DMS 273 treated with DMSO at 0.1 percent for 48 hours (cell line): Measurements from ENCODE around the gene SLC12A7.

Source experiments
- DNase-seq: peaks from one replicate; lab custom pipeline; 2025; lab: John Stamatoyannopoulos, UW

Gene SLC12A7

DNA sequence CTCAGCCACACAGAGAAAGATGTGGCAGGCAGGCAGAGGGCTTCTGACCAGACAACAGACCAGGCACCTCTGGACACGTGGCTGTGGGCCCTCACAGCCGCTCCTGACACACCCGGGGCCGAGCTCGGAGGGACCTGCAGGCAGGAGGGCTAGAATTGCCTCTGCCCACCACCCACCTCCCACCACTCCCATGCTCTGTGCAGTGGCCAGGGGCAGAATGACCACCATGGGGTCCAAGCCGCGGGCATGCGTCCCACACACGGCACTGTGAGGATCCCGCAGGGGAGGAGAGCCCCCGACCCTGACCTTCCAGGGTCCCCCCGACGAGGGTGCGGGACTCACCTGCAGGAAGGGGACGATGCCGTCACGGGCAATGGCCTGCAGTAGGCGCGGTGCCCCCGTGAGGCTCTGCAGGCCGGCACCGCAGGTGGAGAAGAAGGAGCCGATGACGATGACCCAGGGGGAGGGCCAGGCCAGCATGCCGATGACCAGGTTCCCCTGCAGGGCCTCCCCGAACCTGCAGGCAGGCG is 34.3 kb downstream of the SLC12A7 start:
- no peak for DNase-seq

DNA sequence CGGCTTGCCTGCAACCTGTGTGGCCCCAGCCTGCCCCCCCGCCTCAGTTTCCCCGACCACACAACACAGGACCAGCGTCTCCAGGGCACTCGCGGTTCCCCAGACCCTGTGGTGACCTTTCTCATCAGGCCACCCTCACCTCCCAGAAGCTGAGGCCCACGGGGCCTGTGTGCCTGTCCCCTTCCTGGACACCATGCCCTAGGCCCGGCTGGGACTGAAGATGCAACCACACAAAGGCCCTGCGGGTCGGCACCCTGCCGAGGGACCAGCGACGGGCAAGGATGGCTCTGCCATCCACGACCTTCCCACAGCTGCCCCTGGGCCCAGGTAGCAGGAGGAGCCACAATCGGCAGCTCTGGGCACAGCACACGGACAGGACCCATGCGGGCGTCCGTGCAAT is 34.8 kb downstream of the SLC12A7 start:
- DNase-seq: no peak

DNA sequence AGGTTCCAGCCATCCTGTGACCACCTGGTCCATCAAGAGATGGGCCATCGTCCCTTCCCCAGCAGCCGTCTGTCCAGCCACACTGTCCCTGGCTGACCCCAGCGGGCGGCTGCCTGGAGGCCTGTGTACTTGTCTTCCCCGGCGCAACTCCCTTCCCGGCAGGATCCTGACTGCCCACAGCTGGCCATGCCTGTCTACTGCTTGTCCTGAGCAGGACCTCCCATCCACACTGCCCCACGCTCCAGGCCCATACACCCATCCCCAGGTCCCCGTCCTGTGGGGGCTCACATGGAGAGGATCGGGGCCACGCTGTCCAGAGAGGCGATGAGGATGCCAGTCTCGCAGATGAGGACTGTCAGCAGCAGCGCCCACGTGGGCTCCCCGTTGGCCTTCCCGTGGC is 35.5 kb downstream of the SLC12A7 start:
- DNase-seq: no peak

DNA sequence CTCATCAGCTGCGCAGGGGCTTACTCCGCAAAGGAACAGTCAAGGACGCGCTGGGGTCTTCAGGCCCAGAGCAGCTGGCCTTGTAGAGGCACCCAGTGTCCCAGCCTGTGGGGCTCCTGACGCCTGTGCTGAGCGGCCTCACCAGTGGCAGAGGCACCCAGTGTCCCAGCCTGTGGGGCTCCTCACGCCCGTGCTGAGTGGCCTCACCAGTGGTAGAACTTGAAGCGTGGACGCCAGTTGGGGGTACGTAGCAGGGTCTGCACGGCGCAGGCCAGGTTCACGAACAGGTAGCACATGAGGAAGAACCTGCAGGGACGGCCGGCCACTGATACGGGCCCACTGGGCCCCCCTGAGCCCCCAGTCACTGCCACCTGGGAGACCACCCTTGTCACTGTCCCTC is 35.9 kb downstream of the SLC12A7 start:
- DNase-seq: no peak

DNA sequence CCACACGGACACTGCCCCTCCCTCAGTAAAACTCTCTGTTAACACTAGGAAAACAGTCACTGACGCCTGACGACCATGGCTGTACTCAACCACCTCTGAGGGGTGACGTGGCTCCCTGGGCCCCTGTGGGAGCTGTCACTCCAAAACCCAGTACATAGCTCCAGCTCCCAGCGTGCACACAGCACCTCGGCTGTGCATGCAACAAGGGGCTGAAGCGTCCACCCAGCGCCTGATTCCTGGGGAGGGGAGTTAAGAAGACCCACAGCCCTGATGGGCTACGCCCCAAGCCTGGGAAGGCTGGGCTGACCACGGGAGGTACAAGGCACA is 36.3 kb downstream of the SLC12A7 start:
- DNase-seq: no peak

DNA sequence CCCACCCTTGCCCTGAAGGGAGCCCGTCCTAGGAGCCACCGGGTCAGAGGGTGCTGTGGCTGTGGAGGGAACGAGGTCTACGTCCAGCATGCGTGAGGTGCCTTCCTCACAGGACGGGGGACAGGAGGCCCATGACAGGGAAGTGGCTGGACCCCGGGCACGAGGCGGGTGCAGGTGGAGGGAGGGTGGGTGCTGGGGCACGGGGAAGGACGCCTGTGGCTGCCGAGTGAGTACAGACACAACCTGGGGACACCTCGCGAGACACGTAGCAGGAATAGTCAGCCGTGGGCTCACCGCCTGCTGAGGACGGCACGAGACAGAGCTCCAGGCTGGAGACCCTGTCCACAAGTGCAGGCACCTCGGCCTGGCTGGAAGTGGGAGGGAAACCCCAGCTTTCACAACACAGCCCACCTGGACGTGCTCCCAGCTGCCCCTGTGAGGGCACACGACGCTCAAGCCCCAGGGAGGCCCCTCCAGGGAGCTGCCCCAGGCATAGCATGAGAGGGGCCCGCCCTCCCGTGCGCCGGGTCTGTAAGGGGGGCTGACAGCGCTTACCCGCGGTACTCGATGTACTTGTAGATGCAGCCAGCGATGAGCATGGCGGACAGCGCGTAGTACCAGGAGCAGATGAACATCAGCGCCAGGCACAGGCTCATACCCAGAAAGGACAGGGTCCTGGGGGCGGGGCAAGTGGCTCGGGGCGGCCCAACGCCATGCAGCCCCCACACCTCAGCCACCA is 36.9 kb downstream of the SLC12A7 start:
- no peak for DNase-seq

DNA sequence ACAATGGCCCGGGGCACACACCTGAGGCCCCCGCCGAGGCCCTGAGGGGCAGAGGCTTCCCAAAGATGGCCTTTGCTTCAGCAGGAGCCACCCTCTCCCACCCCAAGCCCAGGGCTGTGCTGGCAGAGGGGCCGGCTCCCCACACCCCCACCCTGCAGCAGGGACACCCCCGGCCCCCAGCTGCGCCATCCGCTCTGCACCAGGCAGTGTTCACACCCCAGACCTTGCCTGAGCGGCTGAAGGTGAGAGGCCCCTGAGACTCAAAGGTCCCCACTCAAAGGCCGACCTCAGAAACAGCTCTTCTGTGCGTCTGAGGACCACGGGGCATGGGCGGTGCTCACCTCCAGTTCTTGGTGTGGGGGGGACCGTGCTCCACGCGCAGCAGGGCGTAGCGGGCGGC is 37.6 kb downstream of the SLC12A7 start:
- no peak for DNase-seq

DNA sequence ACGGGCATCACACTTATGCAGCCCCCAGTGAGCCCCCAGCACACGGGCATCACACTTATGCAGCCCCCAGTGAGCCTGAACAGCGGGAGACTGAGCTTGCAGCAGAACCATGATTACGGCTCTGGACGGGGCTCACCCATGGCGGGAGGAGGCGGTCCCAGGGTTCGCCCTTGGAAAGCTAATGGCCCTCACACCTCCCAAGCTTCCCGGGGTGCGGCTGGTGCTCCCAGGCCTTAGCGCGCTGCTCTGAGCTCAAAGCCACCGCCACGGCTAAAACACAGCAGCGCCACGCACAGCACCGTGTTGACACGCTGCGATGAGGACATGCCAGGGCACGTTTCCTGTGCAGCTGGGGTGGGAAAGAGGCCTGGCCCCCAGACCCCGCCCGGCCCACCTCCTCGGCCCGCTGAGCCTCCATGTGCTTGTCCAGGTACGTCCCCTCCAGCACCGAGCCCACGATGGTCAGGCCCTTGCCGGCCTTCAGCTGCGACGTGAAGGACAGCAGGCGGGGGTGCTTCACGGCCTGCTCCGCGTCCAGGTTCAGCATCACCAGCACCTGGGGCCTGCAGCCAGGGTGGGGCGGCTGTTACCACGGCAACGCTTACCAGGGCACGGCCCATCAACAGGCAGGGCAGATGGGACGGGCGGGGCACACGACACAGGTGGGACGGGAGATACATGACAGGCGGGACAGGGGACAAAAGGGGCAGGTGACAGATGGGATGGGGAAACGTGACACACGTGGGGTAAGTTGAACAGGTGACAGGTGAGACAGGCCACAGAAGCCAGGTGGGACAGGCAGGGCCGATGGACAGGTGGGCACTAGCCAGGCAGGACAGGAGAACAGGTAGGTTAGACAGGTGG is 38.4 kb downstream of the SLC12A7 start:
- no peak for DNase-seq

DNA sequence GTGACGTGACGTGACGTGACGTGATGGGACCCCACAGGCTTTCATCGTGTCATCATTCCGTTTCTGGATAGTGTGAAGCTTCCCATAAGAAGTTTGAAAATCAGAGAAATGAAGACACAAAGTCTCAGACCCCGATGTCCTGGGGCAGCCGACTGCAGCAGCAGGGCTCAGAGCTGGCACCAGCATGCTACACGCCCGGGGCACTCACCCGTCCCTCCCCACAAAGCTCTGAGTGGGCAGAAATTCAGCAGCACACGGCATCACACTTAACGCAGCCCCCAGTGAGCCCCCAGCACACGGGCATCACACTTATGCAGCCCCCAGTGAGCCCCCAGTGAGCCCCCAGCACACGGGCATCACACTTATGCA is 42.2 kb downstream of the SLC12A7 start:
- DNase-seq: no peak

DNA sequence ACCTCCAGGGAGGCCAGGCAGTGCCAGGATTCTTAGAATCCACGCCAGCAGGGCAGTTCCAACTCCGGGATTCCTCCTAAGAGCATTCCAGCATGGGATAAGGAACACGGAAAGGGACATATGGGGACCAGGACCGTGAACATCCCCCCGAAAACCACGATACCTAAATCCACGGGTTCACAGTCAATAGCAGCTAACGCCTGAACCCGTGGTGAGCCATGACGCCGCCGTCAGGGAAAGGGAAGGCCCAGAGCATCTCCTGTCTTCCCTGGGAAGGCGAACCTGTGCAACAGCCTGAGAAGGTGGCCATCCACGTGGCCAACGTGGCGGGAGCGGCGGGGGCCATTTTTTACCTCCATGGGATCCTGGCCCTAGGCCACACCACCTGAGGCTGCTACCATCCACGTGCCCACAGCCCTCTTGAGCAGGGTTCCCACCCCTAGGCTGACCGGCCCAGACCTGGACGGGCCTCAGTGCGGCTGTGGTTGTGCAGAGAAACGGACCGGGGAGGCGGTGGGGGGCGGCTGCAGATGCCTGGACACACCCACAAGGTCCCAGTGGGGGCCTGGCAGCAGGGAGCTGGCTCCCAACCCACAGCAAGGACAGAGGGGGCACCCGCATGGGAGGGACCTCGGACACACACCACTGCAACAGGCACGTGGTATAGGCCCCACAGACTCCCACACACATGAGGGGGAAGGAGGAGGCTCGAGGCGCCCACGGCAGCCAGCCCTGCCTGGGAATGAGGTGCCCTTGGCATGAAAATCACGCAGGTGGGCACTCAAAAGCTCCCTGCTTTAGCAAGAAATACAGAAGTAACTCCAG is 42.8 kb downstream of the SLC12A7 start:
- DNase-seq: no peak

DNA sequence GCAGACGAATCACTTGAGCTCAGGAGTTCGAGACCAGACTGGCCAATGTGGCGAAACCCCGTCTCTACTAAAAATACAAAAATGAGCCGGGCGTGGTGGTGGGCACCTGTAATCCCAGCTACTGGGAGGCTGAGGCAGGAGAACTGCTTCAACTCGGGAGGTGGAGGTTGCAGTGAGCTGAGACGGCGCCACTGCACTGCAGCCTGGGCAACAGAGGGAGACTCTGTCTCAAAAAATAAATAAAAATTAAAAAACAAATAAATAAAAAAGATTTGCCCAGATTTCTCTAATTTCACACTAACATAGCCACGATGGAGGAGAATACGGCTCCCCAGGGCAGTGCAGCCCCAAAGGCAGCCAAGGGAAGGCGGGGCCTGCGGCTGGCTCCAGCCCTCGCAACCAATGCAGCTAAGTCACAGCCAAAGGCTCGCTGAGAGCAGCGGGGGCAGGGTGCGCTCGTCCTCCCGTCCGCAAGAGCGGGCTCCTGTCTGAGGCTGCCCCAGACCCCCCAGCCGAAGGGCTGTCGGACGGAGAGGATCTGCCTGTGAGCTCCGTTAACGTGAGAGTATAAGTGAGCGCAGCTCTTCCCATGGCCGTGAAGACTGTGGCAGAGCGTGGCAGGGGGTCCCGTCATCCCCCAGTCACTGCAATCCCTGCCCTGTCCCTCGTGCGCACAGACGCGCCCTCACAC is 43.5 kb downstream of the SLC12A7 start:
- DNase-seq: no peak

DNA sequence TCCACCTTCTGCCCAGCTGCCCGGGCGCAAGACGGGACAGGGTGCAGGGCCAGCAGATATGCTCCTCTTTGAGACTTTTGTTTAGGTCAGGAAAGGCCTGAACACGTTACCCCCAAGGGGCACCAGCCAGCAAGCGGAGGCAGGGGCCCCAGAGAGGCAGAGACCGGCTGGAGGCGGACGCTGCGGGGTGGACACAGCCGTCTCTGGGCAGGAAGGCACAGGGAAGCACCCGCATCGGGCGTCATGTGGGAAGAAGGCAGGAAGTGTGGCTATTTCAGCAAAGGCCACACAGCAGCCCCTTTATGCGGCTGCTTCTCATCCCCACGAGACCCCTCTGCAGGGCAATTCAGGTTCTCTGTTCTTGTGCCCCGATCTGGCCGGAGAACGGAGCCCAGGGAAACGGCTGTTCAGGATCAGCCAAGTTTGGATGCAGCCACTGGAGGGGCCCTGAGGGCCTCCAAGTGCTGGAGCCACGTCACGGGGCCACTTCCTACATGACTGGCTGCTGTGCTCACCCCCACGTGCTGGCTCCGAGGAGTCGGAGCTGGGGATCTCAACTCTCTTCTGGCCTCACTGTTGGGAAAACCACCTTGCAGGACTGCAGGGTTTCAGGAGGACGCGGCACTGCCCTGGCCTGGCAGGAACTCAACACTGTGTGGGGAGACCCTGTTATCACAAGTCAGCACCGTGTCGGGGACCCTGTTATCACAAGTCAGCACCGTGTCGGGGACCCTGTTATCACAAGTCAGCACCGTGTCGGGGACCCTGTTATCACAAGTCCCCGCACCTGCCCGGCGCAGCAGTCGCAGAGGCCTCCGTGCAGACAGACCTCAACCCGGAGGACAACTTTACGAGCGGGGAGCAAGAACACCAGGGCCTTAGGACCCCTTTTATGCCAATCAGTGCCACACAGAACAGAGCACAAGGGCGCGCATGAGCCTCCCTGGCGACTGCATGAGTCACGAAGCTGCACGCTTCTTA is 44.4 kb downstream of the SLC12A7 start:
- no peak for DNase-seq

DNA sequence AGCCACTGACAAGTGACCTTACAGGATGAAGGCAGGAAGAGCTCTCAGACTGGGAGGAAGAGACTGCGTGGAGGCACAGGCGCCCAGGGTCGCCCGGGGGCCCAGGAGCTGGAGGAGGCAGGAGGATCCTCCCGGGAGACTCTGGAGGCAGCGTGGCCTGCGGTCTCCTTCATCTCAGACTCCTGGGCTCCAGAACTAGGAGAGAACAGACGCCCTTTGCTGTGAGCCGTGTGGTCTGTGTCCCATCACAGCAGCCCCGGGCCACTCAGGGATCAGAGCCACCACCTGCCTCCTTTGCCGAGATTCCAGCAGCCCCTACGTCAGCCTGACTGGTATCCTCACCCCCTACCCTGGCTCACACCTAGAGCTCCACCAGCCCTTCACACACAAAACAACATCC is 45.2 kb downstream of the SLC12A7 start:
- no peak for DNase-seq

DNA sequence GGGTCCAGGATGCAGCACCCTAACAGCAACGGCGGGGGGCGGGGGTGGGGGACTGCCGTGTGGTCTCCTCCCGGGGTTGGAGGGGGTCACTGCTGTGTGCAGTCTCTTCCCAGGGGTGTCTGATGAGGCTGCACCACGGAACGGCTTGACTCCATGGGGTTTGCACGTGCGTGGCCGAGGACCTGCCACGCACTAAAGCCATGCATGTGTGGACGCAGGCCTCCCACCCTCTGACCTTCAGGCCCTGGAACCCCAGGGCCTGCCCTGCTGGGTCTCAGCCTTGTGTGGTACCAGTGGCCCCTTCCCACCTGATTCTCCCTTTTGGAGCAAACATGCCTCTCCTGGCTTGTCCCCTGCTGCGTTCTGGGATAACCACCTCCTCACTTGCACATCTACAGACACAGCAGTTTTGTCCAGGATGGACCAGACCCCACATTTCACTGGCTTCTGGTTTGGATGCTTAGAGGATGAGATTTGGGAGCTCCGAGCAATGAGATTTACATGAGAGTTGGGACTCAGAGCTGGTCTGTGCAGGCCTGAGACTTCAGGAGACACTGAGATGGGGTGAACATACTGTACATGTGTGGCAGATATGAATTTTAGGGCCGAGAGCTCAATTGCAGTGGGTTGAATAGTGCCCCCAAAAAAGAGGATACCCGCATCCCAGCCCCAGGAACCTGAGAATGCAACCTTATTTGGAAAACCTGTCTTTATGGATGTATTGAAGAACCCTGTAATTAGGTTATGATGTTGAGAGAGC is 45.8 kb downstream of the SLC12A7 start:
- no peak for DNase-seq

DNA sequence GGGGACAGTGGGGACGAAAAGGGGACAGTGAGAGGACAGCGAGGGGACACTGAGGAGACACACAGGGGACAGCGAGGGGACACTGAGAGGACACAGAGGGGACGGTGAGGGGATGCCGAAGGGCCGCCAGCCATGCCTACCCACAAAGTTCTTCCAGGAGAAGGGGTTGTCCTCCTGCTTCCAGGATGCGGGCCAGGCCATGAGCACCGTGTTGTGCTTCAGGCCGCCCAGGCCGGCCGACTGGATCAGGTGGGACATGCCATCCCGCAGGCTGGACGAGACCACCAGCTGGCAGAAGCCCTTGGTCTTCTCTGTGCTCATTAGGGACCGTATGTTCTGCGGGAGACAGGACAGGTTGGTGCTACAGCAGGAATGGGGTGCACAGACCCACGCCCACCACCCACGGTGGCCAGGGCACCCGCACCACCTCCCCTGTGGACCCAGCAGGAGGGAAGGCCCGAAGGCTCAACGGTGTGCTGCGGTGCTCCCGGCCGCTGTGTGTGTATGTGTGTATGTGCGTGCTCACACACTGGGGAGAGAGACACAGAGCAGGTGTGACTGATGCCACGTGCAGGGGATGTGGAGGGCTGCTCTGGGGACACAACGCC is 46.6 kb downstream of the SLC12A7 start:
- DNase-seq: no peak

DNA sequence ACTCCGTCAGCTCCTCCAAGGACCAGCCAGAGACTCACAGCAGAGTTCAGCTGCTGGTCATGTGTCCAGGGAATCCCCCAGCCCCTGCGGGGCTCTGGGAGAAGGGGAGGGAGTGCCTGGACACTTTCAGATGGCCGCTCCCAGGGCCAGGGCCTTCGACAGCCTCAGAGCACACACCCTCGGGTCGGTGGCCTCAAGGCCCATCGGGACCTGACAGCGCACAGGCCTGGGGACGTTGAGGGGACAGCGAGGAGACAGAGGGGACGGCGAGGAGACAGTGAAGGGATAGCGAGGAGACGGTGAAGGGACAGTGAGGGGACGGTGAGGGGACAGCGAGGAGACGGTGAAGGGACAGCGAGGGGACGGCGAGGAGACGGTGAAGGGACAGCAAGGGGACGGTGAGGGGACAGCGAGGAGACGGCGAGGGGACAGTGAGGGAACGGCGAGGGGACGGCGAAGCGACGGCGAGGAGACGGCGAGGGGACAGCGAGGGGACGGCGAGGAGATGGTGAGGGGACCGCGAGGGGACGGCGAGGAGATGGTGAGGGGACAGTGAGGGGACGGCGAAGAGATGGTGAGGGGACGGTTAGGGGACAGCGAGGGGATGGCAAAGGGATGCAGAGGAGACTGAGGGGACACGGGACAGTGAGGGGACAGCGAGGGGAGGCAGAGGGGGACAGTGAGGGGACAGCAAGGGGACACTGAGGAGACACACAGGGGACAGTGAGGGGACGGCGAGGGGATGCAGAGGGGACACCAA is 47.3 kb downstream of the SLC12A7 start:
- no peak for DNase-seq

DNA sequence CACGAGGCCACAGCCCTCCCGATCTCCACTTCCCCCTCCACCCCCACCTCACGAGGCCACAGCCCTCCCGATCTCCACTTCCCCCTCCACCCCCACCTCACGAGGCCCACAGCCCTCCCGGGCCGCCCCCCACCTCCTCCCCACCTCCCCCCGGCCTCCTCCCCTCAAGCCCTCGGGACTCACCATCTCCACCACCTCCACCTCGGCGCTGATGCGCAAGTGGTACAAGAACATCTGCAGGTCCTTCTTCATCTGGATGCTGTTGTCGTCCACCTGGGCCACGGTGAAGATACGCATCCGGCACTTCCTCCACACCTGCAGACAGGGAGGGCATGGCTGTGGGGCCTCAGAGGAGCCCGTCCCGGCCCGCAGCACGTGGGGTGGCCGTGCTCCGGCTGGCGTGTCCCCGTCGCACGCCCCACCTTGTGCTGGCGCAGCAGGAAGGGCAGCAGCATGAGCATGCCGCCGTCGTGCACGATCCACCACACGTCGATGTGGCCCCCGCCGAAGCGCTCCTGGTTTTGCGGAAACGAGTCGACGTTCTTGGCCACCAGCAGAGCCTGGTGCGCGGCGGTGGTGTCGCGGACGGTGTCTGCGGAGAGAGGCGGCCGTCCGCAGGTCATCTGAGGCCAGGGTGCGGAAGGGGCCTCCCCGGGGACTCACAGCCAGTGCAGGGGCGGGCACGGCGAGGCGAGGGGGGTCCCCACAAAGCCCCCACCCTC is 48.0 kb downstream of the SLC12A7 start:
- no peak for DNase-seq
